IPS-20b (cell line): Measurements from ENCODE around the gene RPP25.

Experiments used
- H3K27ac ChIP-seq: one replicate; pipeline ENCODE4 v1.5.1; 2013; ENCODE audit warnings: low read length
- H3K27me3 ChIP-seq: 2 replicates; pipeline ENCODE4 v1.6.1; 2013; ENCODE audit warnings: mild to moderate bottlenecking, low read length, inconsistent platforms; ENCODE audit not compliant: insufficient read depth
- H3K36me3 ChIP-seq: 2 replicates; pipeline ENCODE4 v1.6.1; 2013; ENCODE audit warnings: low read depth, mild to moderate bottlenecking, inconsistent platforms, low read length, moderate library complexity; ENCODE audit not compliant: insufficient read depth
- H3K4me1 ChIP-seq: 2 replicates; pipeline ENCODE4 v1.6.1; 2013; ENCODE audit warnings: mild to moderate bottlenecking, control low read depth, inconsistent platforms, low read length, moderate library complexity; ENCODE audit not compliant: insufficient read depth
- H3K4me3 ChIP-seq: 2 replicates; pipeline ENCODE4 v1.5.1; 2013; ENCODE audit warnings: mild to moderate bottlenecking, low read length, inconsistent platforms
- H3K9ac ChIP-seq: 2 replicates; pipeline ENCODE4 v1.6.1; 2013; ENCODE audit warnings: low read depth, mild to moderate bottlenecking, inconsistent platforms, low read length, moderate library complexity
- H3K9me3 ChIP-seq: 2 replicates; pipeline ENCODE4 v1.6.1; 2013; ENCODE audit warnings: mild to moderate bottlenecking, low read depth, low read length, inconsistent platforms; ENCODE audit not compliant: insufficient read depth

RPP25 gene

GRCh38 chr15:74988007-74988800, 31.6 kb upstream of the RPP25 start:
- Histone ChIP-seq H3K27ac (no peak overlapping the region), H3K4me3 (no peak overlapping the region), H3K9me3 (no peaks in the 10 kb centered on the region), H3K4me1 (no peaks in the 10 kb centered on the region; the same call in 1 of the 2 replicates), H3K36me3 (no peaks in the 10 kb centered on the region), H3K27me3 (0 out of 2 replicates have a peak, but pooled peaks cover 5% of the 10 kb centered on the region), H3K9ac (no peak overlapping the region)

- no peaks in the 10 kb centered on the region for H3K9me3 ChIP-seq
- H3K36me3 ChIP-seq = no peaks in the 10 kb centered on the region
- no peaks in the 10 kb centered on the region for H3K27me3 ChIP-seq
- H3K4me1 ChIP-seq = no peaks in the 10 kb centered on the region; the same call in 1 of the 2 replicates
- H3K4me3 ChIP-seq = no peak overlapping the region
- no peak overlapping the region for H3K27ac ChIP-seq
- no peak overlapping the region for H3K9ac ChIP-seq
These were observed 27.2 kb upstream of the RPP25 start for GRCh38 chr15:74983725-74984231.

GRCh38 chr15:74982183-74982582, 25.6 kb upstream of the RPP25 start:
- no peaks in the 10 kb centered on the region for H3K36me3 ChIP-seq
- H3K9me3 ChIP-seq = no peaks in the 10 kb centered on the region
- H3K27ac ChIP-seq = no peak overlapping the region
- no peak overlapping the region for H3K4me3 ChIP-seq
- H3K9ac ChIP-seq = no peak overlapping the region
- H3K27me3 ChIP-seq = no peaks in the 10 kb centered on the region
- H3K4me1 ChIP-seq = no peaks in the 10 kb centered on the region; the same call in 1 of the 2 replicates

GRCh38 chr15:74978503-74978902, 21.9 kb upstream of the RPP25 start:
- no peak overlapping the region for H3K27ac ChIP-seq
- no peak overlapping the region for H3K4me3 ChIP-seq
- H3K4me1 ChIP-seq = no peaks in the 10 kb centered on the region
- no peak overlapping the region for H3K9ac ChIP-seq
- H3K27me3 ChIP-seq = no peaks in the 10 kb centered on the region
- no peaks in the 10 kb centered on the region for H3K9me3 ChIP-seq
- H3K36me3 ChIP-seq = no peaks in the 10 kb centered on the region

- H3K4me3 ChIP-seq = no peak overlapping the region
These were observed 21.5 kb upstream of the RPP25 start for GRCh38 chr15:74978077-74978476.

GRCh38 chr15:74977599-74977998, 21.0 kb upstream of the RPP25 start:
- H3K4me1 ChIP-seq = no peaks in the 10 kb centered on the region
- H3K27ac ChIP-seq = no peak overlapping the region

More at GRCh38 chr15:74978077-74978476, 21.5 kb upstream of the RPP25 start:
- Histone ChIP-seq H3K27me3 (no peaks in the 10 kb centered on the region), H3K9me3 (no peaks in the 10 kb centered on the region), H3K4me1 (no peaks in the 10 kb centered on the region), H3K9ac (no peak overlapping the region), H3K27ac (no peak overlapping the region), H3K36me3 (no peaks in the 10 kb centered on the region)

GRCh38 chr15:74976159-74976558, 19.6 kb upstream of the RPP25 start:
- Histone ChIP-seq H3K4me1 (no peaks in the 10 kb centered on the region), H3K9ac (no peak overlapping the region), H3K9me3 (no peaks in the 10 kb centered on the region), H3K27me3 (no peaks in the 10 kb centered on the region), H3K36me3 (no peaks in the 10 kb centered on the region), H3K4me3 (no peak overlapping the region), H3K27ac (no peak overlapping the region)

More at GRCh38 chr15:74977599-74977998, 21.0 kb upstream of the RPP25 start:
- Histone ChIP-seq H3K4me3 (no peak overlapping the region), H3K27me3 (no peaks in the 10 kb centered on the region), H3K36me3 (no peaks in the 10 kb centered on the region), H3K9me3 (no peaks in the 10 kb centered on the region), H3K9ac (no peak overlapping the region)

- Histone ChIP-seq H3K9me3 (no peaks in the 10 kb centered on the region), H3K9ac (no peak overlapping the region), H3K36me3 (no peaks in the 10 kb centered on the region), H3K27me3 (peaks cover 9% of the 10 kb centered on the region), H3K27ac (no peak overlapping the region), H3K4me3 (no peak overlapping the region), H3K4me1 (no peaks in the 10 kb centered on the region)
These were observed 11.1 kb upstream of the RPP25 start for GRCh38 chr15:74967670-74968069.

- no peak overlapping the region for H3K27ac ChIP-seq
- no peaks in the 10 kb centered on the region for H3K4me1 ChIP-seq
- no peaks in the 10 kb centered on the region for H3K36me3 ChIP-seq
- H3K4me3 ChIP-seq = no peak overlapping the region
- peaks cover 29% of the 10 kb centered on the region for H3K27me3 ChIP-seq
- no peak overlapping the region for H3K9ac ChIP-seq
- no peaks in the 10 kb centered on the region for H3K9me3 ChIP-seq
These were observed 8.2 kb upstream of the RPP25 start for GRCh38 chr15:74964794-74965193.

- Histone ChIP-seq H3K4me1 (no peaks in the 10 kb centered on the region; the same call in 1 of the 2 replicates), H3K36me3 (no peaks in the 10 kb centered on the region), H3K27ac (no peak overlapping the region), H3K4me3 (no peak overlapping the region), H3K27me3 (peaks cover 45% of the 10 kb centered on the region), H3K9me3 (no peaks in the 10 kb centered on the region), H3K9ac (no peak overlapping the region)
These were observed 6.6 kb upstream of the RPP25 start for GRCh38 chr15:74963213-74963612.

- peaks cover 50% of the 10 kb centered on the region for H3K27me3 ChIP-seq
- no peak overlapping the region for H3K9ac ChIP-seq
- no peak overlapping the region for H3K27ac ChIP-seq
- H3K4me3 ChIP-seq = no peak overlapping the region
- H3K36me3 ChIP-seq = no peaks in the 10 kb centered on the region
- H3K4me1 ChIP-seq = no peaks in the 10 kb centered on the region; the same call in 1 of the 2 replicates
- no peaks in the 10 kb centered on the region for H3K9me3 ChIP-seq
These were observed 6.1 kb upstream of the RPP25 start for GRCh38 chr15:74962671-74963070.

- H3K27me3 ChIP-seq = peaks cover 55% of the 10 kb centered on the region
- H3K27ac ChIP-seq = no peak overlapping the region
- no peak overlapping the region for H3K9ac ChIP-seq
- H3K36me3 ChIP-seq = no peaks in the 10 kb centered on the region
- no peak overlapping the region for H3K4me3 ChIP-seq
- no peaks in the 10 kb centered on the region for H3K9me3 ChIP-seq
- H3K4me1 ChIP-seq = no peaks in the 10 kb centered on the region; the same call in 1 of the 2 replicates
These were observed 5.6 kb upstream of the RPP25 start for GRCh38 chr15:74962219-74962618.
